HUES6 (cell line): ENCODE measurements around the gene TRMT2A.

ENCODE experiments used
- H3K27ac ChIP-seq: 2 replicates; pipeline ENCODE4 v1.7.0; 2013; ENCODE audit warnings: low read depth, mild to moderate bottlenecking, low read length, inconsistent platforms
- H3K27me3 ChIP-seq: 2 replicates; pipeline ENCODE4 v1.6.1; 2013; ENCODE audit warnings: low read length; ENCODE audit not compliant: control insufficient read depth, insufficient read depth
- H3K36me3 ChIP-seq: 2 replicates; pipeline ENCODE4 v1.6.1; 2013; ENCODE audit warnings: low read length; ENCODE audit not compliant: control insufficient read depth, insufficient read depth
- H3K4me1 ChIP-seq: 2 replicates; pipeline ENCODE4 v1.6.1; 2013; ENCODE audit warnings: low read length; ENCODE audit not compliant: control insufficient read depth, insufficient read depth
- H3K4me3 ChIP-seq: 2 replicates; pipeline ENCODE4 v1.5.1; 2013; ENCODE audit warnings: low read depth, low read length
- H3K9ac ChIP-seq: one replicate; pipeline ENCODE4 v1.6.1; 2013; ENCODE audit warnings: mild to moderate bottlenecking, low read length
- H3K9me3 ChIP-seq: 2 replicates; pipeline ENCODE4 v1.6.1; 2013; ENCODE audit warnings: low read depth, low read length; ENCODE audit not compliant: control insufficient read depth, insufficient read depth

Gene TRMT2A

GRCh38 chr22:20125201-20126174 lies 8.5 kb upstream of the TRMT2A start:
- Histone ChIP-seq H3K4me3 (no peak overlapping the region), H3K27me3 (no peaks in the 10 kb centered on the region), H3K27ac (no peak overlapping the region), H3K36me3 (peaks cover 77% of the 10 kb centered on the region), H3K4me1 (no peaks in the 10 kb centered on the region), H3K9ac (no peak overlapping the region), H3K9me3 (no peaks in the 10 kb centered on the region)

DNA sequence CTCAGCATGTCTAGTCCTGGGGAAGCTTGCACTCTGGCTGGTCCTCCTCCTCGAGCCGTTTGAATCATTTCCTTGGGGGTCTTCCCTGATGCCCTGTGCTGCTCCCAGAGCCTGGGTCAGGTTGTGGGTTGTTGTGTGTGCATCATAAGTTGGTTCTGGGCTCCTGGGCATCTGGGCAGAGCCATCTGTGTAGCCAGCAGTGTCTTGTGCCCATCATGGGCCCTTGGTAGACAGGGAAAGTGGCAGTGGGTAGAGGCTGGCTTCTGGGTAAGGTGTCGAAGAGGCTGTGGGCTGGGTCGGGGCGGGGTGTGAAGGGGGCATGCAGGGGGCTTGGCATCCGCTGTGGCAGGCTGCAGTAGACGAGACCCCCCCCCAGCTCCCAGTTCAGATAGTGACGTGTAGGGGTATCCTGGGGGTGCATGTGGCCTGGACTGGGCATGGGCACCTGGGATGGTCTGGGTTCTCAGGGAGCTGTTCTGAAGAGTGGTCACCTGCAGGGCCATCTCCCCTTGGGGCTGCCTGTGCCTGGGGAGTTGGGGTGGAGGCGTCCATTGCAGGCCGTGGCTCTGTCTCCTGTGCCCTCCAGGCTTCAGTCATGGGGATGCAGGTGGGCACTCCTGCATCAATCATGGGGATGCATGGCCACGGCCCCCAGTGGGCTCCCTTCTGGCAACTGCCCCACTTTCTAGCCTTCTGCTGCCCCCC lies 7.2 kb upstream of the TRMT2A start:
- Histone ChIP-seq H3K4me1 (no peaks in the 10 kb centered on the region), H3K27ac (no peak overlapping the region), H3K9ac (no peak overlapping the region), H3K27me3 (no peaks in the 10 kb centered on the region), H3K9me3 (no peaks in the 10 kb centered on the region), H3K4me3 (no peak overlapping the region), H3K36me3 (peaks cover 89% of the 10 kb centered on the region)

DNA sequence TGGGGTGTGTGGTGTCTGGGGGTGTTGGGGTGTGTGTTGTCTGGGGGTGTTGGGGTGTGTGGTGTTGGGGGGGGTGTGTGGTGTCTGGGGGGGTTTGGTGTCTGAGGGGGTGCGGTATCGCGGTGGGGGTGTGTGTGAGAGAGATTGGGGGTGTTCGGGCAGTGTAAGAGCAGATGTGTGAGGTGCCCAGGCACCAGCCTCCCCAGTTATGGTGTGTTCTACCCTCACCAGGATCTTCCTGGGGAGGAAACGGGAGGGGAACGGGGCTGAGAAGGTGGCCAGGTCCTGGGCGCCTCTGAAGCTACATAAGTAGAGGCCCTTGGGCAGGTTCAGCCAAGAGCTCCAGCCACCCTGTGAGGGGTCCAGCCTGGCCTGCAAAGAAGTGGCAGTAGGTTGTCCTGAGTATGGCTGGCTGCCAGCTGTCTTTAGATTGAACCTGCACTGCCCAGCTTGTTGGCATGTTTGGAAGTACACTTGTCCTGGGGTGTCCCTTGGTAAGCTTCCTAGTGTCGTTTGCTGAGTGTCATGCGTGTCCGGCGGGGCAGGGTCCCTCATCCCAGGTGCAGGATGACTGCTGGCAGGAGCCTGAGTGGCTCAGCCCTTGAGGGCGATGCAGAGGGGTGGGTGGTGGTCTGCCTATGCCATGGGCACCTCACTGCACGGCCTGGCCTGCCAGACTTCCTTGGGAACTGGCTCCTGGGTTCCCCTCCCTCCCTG lies 6.5 kb upstream of the TRMT2A start:
- Histone ChIP-seq H3K36me3 (peaks cover 95% of the 10 kb centered on the region), H3K4me1 (peaks cover 7% of the 10 kb centered on the region; the same call in 1 of the 2 replicates), H3K9ac (no peak overlapping the region), H3K4me3 (no peak overlapping the region), H3K9me3 (no peaks in the 10 kb centered on the region), H3K27ac (no peak overlapping the region), H3K27me3 (no peaks in the 10 kb centered on the region)

DNA sequence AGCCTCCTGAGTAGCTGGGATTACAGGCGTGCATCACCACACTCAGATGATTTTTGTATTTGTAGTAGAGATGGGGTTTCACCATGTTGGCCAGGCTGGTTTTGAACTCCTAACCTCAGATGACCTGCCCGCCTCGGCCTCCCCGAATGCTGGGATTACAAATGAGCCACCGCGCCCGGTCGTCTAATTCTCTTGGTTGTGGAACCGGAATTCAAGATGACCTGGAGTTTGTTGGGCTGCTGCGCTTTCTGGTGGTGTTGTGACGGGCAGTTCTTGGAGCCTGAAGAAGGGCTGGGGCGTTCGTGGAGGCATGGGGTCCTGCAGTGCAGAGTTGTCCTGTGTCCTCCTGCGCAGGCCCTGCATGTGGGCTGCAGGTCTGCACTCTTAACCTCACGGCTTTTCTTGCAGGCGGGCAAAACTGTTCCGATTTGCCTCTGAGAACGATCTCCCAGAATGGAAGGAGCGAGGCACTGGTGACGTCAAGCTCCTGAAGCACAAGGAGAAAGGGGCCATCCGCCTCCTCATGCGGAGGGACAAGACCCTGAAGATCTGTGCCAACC lies 4.9 kb upstream of the TRMT2A start:
- no peak overlapping the region for H3K27ac ChIP-seq
- peaks cover 83% of the 10 kb centered on the region for H3K36me3 ChIP-seq
- H3K4me3 ChIP-seq, result no peak overlapping the region
- no peaks in the 10 kb centered on the region for H3K27me3 ChIP-seq
- H3K9me3 ChIP-seq, result no peaks in the 10 kb centered on the region
- peak overlapping the region; percentile 2 for H3K9ac ChIP-seq
- H3K4me1 ChIP-seq, result peaks cover 8% of the 10 kb centered on the region; the same call in 1 of the 2 replicates

DNA sequence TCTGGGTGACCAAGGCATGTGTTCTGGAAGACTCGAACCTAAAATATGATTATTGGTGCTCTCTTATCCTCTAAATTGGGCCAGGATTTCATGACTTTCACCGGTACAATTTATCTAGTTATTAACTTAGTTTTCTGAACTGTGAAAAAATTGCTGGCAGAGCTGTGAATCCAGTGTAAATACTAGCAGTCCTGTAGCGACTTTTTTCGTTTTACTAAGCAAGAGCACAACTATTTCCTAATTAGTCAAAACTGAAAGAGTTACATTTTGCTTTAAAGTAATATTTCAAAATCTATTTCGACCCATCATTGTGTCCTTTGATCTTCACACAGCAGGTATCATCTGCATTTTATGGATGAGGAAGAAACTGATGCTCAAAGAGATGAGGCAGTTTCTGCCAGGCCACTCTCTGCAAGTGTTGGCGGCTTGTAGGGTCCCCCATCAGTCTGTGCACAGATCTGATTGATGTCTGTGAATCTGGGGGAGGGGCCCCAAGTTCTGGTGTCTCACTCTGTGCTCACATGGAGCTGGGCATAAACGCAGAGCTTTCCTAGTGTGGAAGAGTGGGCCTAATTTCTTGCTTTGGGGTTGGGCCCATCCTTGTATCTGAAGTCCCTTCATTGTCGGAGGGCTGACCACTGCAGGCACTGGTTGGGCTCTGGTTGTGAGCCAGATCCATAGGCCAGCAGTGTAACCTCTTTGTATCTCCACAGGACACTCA lies 1.4 kb upstream of the TRMT2A start:
- peaks cover 73% of the 10 kb centered on the region for H3K36me3 ChIP-seq
- H3K9ac ChIP-seq, result peak overlapping the region; percentile 99
- peak overlapping the region; percentile 100 for H3K4me3 ChIP-seq
- no peaks in the 10 kb centered on the region for H3K9me3 ChIP-seq
- peaks cover 8% of the 10 kb centered on the region for H3K4me1 ChIP-seq
- peak overlapping the region; percentile 98 for H3K27ac ChIP-seq
- H3K27me3 ChIP-seq, result no peaks in the 10 kb centered on the region

DNA sequence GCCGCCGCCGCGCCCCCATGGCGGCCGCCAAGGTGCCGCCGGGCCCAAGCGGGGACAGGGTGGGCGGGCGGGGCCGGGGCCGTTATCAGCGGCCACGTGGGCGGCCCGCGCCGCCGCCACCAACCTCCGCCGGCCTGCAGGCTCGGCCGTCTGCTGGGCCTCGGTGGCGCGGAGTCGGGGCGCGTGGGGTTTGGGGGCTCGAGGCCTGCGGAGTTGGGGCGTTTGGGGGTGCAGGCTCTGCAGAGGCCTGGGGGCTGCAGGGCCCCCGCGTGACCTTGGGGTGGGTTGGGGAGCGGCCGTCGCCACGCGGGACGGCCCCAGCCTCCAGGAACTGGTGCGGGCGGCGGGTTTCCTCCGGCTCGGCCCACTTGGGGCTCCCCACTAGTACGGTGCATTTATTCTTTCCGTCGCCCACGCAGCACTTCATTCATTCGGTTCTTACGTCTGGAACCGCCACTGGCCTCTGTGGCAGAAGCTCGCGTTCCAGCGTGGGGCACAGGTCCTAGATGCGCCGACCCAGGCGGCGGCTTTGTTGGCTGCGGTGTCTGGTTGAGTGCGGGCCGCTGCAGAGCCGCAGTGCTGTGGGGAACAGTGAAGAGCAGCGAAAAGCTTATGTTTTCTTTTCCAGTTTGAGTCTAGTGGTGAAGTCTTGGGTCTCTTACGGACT lies 740 bp upstream of the TRMT2A start:
- peak overlapping the region; percentile 100 for H3K4me3 ChIP-seq
- peak overlapping the region; percentile 99 for H3K9ac ChIP-seq
- peaks cover 8% of the 10 kb centered on the region for H3K4me1 ChIP-seq
- H3K36me3 ChIP-seq, result peaks cover 74% of the 10 kb centered on the region
- H3K27ac ChIP-seq, result peak overlapping the region; percentile 98
- no peaks in the 10 kb centered on the region for H3K9me3 ChIP-seq
- H3K27me3 ChIP-seq, result no peaks in the 10 kb centered on the region

DNA sequence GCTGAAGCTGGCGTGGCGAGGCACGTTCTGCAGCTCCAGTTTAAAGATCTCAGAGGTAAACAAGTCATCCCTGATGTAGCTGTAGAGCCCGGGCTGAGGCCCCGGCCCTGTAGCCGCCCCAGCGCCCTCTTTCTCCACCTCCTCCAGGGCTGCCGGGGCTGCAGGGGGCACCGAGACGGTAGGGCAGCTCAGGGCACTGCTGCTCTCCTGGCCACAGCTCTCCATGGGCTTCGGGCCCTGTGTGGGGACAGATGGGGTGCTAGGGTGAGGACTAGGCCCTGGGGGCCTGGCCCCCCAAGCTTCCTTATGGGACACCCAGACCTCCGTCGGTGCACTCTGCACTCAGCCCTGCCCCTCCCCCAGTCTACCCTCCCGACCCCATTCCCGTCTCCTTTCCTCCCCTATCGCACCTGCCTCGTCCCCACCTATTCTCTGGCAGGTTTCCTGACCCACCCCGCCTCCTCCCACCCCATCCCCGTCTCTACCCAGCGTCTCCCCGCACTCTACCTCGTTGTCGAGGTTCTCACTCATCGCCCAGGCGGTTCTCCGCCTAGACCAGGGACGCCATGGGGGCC lies 563 bp downstream of the TRMT2A start:
- H3K36me3 ChIP-seq, result peaks cover 76% of the 10 kb centered on the region

GRCh38 chr22:20115691-20116375 lies 1.2 kb downstream of the TRMT2A start, which contains the start of gene RANBP1:
Gene RANBP1 (plus strand): TSS chr22:20116104. CDS start chr22:20116185, 81 bp downstream.
- H3K36me3 ChIP-seq, result peaks cover 76% of the 10 kb centered on the region
- peak within 1 kb of the TSS; percentile 99 for H3K9ac ChIP-seq
- no peaks in the 10 kb centered on the region for H3K9me3 ChIP-seq
- H3K4me1 ChIP-seq, result peaks cover 8% of the 10 kb centered on the region
- H3K27ac ChIP-seq, result peak within 1 kb of the TSS; percentile 91
- H3K27me3 ChIP-seq, result no peaks in the 10 kb centered on the region
- H3K4me3 ChIP-seq, result peak within 1 kb of the TSS; percentile 100

More for the DNA sequence above, 563 bp downstream of the TRMT2A start:
- peaks cover 8% of the 10 kb centered on the region for H3K4me1 ChIP-seq
- H3K9ac ChIP-seq, result peak overlapping the region; percentile 99
- H3K27me3 ChIP-seq, result no peaks in the 10 kb centered on the region
- peak overlapping the region; percentile 91 for H3K27ac ChIP-seq
- H3K4me3 ChIP-seq, result peak overlapping the region; percentile 100
- no peaks in the 10 kb centered on the region for H3K9me3 ChIP-seq
